ENCODE measurements around the gene LRRC56. TPM values are rescaled to one million over a fixed set of nuclear protein-coding genes. Genes with fewer than 3 reads are reported as not detected.

The LRRC56 gene
- total and polyA plus RNA-seq, 2 of the 13 experiments (the other 11 are each of a cell fraction or from before 2014, with no cell fraction given): 0.11 to 0.29 TPM

DNA sequence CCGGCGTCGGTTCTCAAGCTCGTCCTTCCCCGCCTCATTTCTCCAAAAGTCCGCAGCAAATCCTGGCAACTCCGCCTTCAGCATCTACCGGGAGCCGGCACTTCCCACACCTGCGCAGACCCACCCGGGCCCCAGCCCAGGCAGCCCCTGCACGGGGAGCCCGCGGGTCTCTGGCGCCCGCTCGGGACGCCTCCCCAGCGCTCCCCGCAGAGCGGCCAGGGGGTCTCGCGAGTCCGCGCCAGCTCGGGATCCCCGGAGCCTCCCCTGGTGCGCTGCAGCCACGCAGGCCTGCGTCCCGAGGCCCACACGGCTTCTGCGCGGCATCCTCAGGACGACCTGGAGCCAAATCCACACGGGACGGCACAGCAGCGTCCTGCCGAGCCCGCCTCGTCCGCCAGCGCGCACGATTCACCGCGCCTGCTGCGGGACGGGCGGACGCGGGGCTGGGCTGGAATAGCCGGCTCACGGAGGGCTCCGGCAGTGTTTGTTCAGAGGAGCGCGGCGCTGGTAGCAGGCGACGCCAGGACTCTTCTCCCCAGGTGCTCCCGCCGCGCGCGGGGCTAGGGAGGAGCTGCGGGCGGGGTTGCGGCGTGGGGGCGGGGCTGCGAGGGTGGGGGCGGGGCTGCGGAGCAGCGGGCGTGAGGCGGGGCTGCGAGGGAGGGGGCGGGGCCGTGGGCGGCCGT lies 38.1 kb downstream of the LRRC56 start (continued):
- TF ChIP-seq, protein P1, sequence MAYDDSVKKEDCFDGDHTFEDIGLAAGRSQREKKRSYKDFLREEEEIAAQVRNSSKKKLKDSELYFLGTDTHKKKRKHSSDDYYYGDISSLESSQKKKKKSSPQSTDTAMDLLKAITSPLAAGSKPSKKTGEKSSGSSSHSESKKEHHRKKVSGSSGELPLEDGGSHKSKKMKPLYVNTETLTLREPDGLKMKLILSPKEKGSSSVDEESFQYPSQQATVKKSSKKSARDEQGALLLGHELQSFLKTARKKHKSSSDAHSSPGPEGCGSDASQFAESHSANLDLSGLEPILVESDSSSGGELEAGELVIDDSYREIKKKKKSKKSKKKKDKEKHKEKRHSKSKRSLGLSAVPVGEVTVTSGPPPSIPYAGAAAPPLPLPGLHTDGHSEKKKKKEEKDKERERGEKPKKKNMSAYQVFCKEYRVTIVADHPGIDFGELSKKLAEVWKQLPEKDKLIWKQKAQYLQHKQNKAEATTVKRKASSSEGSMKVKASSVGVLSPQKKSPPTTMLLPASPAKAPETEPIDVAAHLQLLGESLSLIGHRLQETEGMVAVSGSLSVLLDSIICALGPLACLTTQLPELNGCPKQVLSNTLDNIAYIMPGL (CRISPR knock-in tag; IDR thresholded peaks at IDR 0.05; ENCODE audit: borderline replicate concordance in 1 of 2, low read depth in 1 of 2): peak in 1 of 2 experiments; percentile 46; a peak in 1 of 4 replicates
- TF ChIP-seq BRCA1 (CRISPR knock-in tag; IDR thresholded peaks at IDR 0.05): no peak
- TF ChIP-seq, protein P2, sequence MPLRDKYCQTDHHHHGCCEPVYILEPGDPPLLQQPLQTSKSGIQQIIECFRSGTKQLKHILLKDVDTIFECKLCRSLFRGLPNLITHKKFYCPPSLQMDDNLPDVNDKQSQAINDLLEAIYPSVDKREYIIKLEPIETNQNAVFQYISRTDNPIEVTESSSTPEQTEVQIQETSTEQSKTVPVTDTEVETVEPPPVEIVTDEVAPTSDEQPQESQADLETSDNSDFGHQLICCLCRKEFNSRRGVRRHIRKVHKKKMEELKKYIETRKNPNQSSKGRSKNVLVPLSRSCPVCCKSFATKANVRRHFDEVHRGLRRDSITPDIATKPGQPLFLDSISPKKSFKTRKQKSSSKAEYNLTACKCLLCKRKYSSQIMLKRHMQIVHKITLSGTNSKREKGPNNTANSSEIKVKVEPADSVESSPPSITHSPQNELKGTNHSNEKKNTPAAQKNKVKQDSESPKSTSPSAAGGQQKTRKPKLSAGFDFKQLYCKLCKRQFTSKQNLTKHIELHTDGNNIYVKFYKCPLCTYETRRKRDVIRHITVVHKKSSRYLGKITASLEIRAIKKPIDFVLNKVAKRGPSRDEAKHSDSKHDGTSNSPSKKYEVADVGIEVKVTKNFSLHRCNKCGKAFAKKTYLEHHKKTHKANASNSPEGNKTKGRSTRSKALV (CRISPR knock-in tag; IDR thresholded peaks at IDR 0.05): peak; percentile 83
- peak; percentile 11; the same call in 1 of the 2 replicates for TF ChIP-seq RXRB (CRISPR knock-in tag; IDR thresholded peaks at IDR 0.05; ENCODE audit: borderline replicate concordance)
- TF ChIP-seq FOSL2 (CRISPR knock-in tag; IDR thresholded peaks at IDR 0.05): peak; percentile 12; the same call in 1 of the 2 replicates
- TF ChIP-seq ZNF614 (CRISPR knock-in tag; IDR thresholded peaks at IDR 0.05; ENCODE audit: borderline replicate concordance): peak; percentile 18; the same call in 1 of the 2 replicates
- TF ChIP-seq TCF12 (IDR thresholded peaks at IDR 0.05): no peak
- peak; percentile 84 for TF ChIP-seq TCF12 (CRISPR knock-in tag; IDR thresholded peaks at IDR 0.05)
- peak; percentile 66; the same call in 1 of the 2 replicates for TF ChIP-seq ZBTB1 (CRISPR knock-in tag; IDR thresholded peaks at IDR 0.05; ENCODE audit: borderline replicate concordance)
- TF ChIP-seq, protein P3, sequence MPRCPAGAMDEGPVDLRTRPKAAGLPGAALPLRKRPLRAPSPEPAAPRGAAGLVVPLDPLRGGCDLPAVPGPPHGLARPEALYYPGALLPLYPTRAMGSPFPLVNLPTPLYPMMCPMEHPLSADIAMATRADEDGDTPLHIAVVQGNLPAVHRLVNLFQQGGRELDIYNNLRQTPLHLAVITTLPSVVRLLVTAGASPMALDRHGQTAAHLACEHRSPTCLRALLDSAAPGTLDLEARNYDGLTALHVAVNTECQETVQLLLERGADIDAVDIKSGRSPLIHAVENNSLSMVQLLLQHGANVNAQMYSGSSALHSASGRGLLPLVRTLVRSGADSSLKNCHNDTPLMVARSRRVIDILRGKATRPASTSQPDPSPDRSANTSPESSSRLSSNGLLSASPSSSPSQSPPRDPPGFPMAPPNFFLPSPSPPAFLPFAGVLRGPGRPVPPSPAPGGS (CRISPR knock-in tag; IDR thresholded peaks at IDR 0.05): peak; percentile 69; the same call in 1 of the 2 replicates
- TF ChIP-seq HNRNPK (IDR thresholded peaks at IDR 0.05; ENCODE audit: low read depth, low read length, poor library complexity, severe bottlenecking): peak; percentile 18
- TF ChIP-seq, protein P4, sequence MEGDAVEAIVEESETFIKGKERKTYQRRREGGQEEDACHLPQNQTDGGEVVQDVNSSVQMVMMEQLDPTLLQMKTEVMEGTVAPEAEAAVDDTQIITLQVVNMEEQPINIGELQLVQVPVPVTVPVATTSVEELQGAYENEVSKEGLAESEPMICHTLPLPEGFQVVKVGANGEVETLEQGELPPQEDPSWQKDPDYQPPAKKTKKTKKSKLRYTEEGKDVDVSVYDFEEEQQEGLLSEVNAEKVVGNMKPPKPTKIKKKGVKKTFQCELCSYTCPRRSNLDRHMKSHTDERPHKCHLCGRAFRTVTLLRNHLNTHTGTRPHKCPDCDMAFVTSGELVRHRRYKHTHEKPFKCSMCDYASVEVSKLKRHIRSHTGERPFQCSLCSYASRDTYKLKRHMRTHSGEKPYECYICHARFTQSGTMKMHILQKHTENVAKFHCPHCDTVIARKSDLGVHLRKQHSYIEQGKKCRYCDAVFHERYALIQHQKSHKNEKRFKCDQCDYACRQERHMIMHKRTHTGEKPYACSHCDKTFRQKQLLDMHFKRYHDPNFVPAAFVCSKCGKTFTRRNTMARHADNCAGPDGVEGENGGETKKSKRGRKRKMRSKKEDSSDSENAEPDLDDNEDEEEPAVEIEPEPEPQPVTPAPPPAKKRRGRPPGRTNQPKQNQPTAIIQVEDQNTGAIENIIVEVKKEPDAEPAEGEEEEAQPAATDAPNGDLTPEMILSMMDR (CRISPR knock-in tag; IDR thresholded peaks at IDR 0.05): no peak
- TF ChIP-seq, protein P5, sequence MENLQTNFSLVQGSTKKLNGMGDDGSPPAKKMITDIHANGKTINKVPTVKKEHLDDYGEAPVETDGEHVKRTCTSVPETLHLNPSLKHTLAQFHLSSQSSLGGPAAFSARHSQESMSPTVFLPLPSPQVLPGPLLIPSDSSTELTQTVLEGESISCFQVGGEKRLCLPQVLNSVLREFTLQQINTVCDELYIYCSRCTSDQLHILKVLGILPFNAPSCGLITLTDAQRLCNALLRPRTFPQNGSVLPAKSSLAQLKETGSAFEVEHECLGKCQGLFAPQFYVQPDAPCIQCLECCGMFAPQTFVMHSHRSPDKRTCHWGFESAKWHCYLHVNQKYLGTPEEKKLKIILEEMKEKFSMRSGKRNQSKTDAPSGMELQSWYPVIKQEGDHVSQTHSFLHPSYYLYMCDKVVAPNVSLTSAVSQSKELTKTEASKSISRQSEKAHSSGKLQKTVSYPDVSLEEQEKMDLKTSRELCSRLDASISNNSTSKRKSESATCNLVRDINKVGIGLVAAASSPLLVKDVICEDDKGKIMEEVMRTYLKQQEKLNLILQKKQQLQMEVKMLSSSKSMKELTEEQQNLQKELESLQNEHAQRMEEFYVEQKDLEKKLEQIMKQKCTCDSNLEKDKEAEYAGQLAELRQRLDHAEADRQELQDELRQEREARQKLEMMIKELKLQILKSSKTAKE (CRISPR knock-in tag; IDR thresholded peaks at IDR 0.05; ENCODE audit: borderline replicate concordance): 0 out of 2 replicates have a peak, but pooled peaks have one; percentile 39
- TF ChIP-seq, protein P6, sequence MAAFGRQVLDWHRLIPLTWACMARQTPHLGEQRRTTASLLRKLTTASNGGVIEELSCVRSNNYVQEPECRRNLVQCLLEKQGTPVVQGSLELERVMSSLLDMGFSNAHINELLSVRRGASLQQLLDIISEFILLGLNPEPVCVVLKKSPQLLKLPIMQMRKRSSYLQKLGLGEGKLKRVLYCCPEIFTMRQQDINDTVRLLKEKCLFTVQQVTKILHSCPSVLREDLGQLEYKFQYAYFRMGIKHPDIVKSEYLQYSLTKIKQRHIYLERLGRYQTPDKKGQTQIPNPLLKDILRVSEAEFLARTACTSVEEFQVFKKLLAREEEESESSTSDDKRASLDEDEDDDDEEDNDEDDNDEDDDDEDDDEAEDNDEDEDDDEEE (CRISPR knock-in tag; IDR thresholded peaks at IDR 0.05): 0 out of 2 replicates have a peak, but pooled peaks have one; percentile 34
- peak; percentile 70 for TF ChIP-seq CHD2 (IDR thresholded peaks at IDR 0.05; ENCODE audit: low read depth, low read length)
- TF ChIP-seq ZNF451 (CRISPR knock-in tag; IDR thresholded peaks at IDR 0.05): no peak
- TF ChIP-seq, protein P7, sequence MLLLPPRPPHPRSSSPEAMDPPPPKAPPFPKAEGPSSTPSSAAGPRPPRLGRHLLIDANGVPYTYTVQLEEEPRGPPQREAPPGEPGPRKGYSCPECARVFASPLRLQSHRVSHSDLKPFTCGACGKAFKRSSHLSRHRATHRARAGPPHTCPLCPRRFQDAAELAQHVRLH (CRISPR knock-in tag; IDR thresholded peaks at IDR 0.05; ENCODE audit: borderline replicate concordance, low read depth): 0 out of 2 replicates have a peak, but pooled peaks have one; percentile 7
